ENCODE measurements around the gene PTPRO. TPM values are rescaled to one million over a fixed set of nuclear protein-coding genes. Genes with fewer than 3 reads are reported as not detected.

PTPRO gene
- 126 TPM for total RNA-seq

GRCh38 chr12:15322164-15323061 is at the start of gene PTPRO:
Gene PTPRO, plus strand, starts transcription at chr12:15322508.

Other genes starting within 250 kb of the PTPRO start
- gene RERG, start 101.1 kb upstream of the PTPRO start, total RNA-seq, result 9.0 TPM

All from diencephalon (tissue), 1 donor.